H9 (cell line): ENCODE results near the gene HS1BP3. TPM values are rescaled to one million over a fixed set of nuclear protein-coding genes. Genes with fewer than 3 reads are reported as not detected.

Source experiments
- DNase-seq: peaks from one replicate; pipeline ENCODE4 v3.0.0-alpha.2; 2017
- H2AFZ ChIP-seq: one replicate; pipeline ENCODE4 v1.6.1; 2013; ENCODE audit warnings: mild to moderate bottlenecking, low read length, control low read depth, moderate library complexity
- H2AK5ac ChIP-seq: 2 replicates; pipeline ENCODE4 v1.6.1; 2013; ENCODE audit warnings: low read length, control low read depth, mixed read lengths; ENCODE audit not compliant: insufficient read length
- H2BK120ac ChIP-seq: one replicate; pipeline ENCODE4 v1.6.1; 2013; ENCODE audit warnings: low read depth, mild to moderate bottlenecking, low read length, control low read depth, inconsistent platforms; ENCODE audit not compliant: poor library complexity, severe bottlenecking
- H2BK12ac ChIP-seq: 2 replicates; pipeline ENCODE4 v1.6.1; 2013; ENCODE audit warnings: low read length, control low read depth, mixed read lengths, low read depth; ENCODE audit not compliant: insufficient read length
- H2BK15ac ChIP-seq: 2 replicates; pipeline ENCODE4 v1.6.1; 2013; ENCODE audit warnings: low read depth, low read length, control low read depth
- H2BK20ac ChIP-seq: one replicate; pipeline ENCODE4 v1.6.1; 2013; ENCODE audit warnings: low read depth, mild to moderate bottlenecking, low read length, control low read depth, inconsistent platforms; ENCODE audit not compliant: poor library complexity, severe bottlenecking
- H2BK5ac ChIP-seq: 2 replicates; pipeline ENCODE4 v1.6.1; 2013; ENCODE audit warnings: low read length, control low read depth, mixed read lengths; ENCODE audit not compliant: insufficient read length
- H3K14ac ChIP-seq: 2 replicates; pipeline ENCODE4 v1.6.1; 2013; ENCODE audit warnings: low read length, control low read depth; ENCODE audit not compliant: insufficient read depth
- H3K18ac ChIP-seq: 2 replicates; pipeline ENCODE4 v1.6.1; 2013; ENCODE audit warnings: low read depth, mild to moderate bottlenecking, mixed read lengths, low read length, control low read depth; ENCODE audit not compliant: insufficient read length
- H3K23ac ChIP-seq: 2 replicates; pipeline ENCODE4 v1.6.1; 2013; ENCODE audit warnings: low read length, control low read depth, mixed read lengths, low read depth; ENCODE audit not compliant: insufficient read length
- H3K23me2 ChIP-seq: 2 replicates; pipeline ENCODE4 v1.6.1; 2013; ENCODE audit warnings: low read depth, mild to moderate bottlenecking, mixed read lengths, low read length, control low read depth; ENCODE audit not compliant: insufficient read length, poor library complexity, severe bottlenecking
- H3K27ac ChIP-seq: 2 replicates; pipeline ENCODE4 v1.5.1; 2013; ENCODE audit warnings: low read length, control low read depth, mixed read lengths, low read depth; ENCODE audit not compliant: insufficient read length
- H3K27me3 ChIP-seq: 2 replicates; pipeline ENCODE4 v1.6.1; 2013; ENCODE audit warnings: low read length, control low read depth, inconsistent platforms; ENCODE audit not compliant: insufficient read depth
- H3K4ac ChIP-seq: 2 replicates; pipeline ENCODE4 v1.6.1; 2013; ENCODE audit warnings: low read depth, mild to moderate bottlenecking, control low read depth, inconsistent platforms, low read length, moderate library complexity
- H3K4me1 ChIP-seq: 2 replicates; pipeline ENCODE4 v1.6.1; 2013; ENCODE audit warnings: low read length, control low read depth, inconsistent platforms; ENCODE audit not compliant: insufficient read depth
- H3K4me2 ChIP-seq: 2 replicates; pipeline ENCODE4 v1.6.1; 2013; ENCODE audit warnings: low read length, control low read depth, mixed read lengths; ENCODE audit not compliant: insufficient read length, insufficient read depth
- H3K56ac ChIP-seq: 2 replicates; pipeline ENCODE4 v1.6.1; 2013; ENCODE audit warnings: low read depth, mild to moderate bottlenecking, mixed read lengths, low read length, control low read depth; ENCODE audit not compliant: insufficient read length
- H3K79me1 ChIP-seq: 2 replicates; pipeline ENCODE4 v1.6.1; 2013; ENCODE audit warnings: low read depth, mild to moderate bottlenecking, moderate library complexity, low read length, control low read depth, inconsistent platforms; ENCODE audit not compliant: insufficient read depth, poor library complexity, severe bottlenecking
- H3K79me2 ChIP-seq: 2 replicates; pipeline ENCODE4 v1.6.1; 2013; ENCODE audit warnings: low read length, control low read depth, inconsistent platforms; ENCODE audit not compliant: insufficient read depth
- H3K9ac ChIP-seq: 2 replicates; pipeline ENCODE4 v1.6.1; 2013; ENCODE audit warnings: low read length, control low read depth, mixed read lengths; ENCODE audit not compliant: insufficient read length; ENCODE audit errors: extremely low read depth
- H3K9me3 ChIP-seq: one replicate; pipeline ENCODE4 v1.6.1; 2013; ENCODE audit warnings: low read depth, low read length, inconsistent platforms; ENCODE audit not compliant: control insufficient read depth
- H3T11ph ChIP-seq: one replicate; pipeline ENCODE4 v1.6.1; 2013; ENCODE audit warnings: mild to moderate bottlenecking, low read length, control low read depth, inconsistent platforms
- H4K20me1 ChIP-seq: one replicate; pipeline ENCODE4 v1.6.1; 2013; ENCODE audit not compliant: control insufficient read depth, insufficient read length, insufficient read depth
- H4K5ac ChIP-seq: 2 replicates; pipeline ENCODE4 v1.6.1; 2013; ENCODE audit warnings: low read depth, mild to moderate bottlenecking, mixed read lengths, low read length, control low read depth; ENCODE audit not compliant: insufficient read length
- H4K8ac ChIP-seq: replicated peaks from 2 replicates; pipeline ENCODE4 v1.6.1; 2013; ENCODE audit warnings: low read length, control low read depth, mixed read lengths, low read depth; ENCODE audit not compliant: insufficient read length
- H4K91ac ChIP-seq: 2 replicates; pipeline ENCODE4 v1.6.1; 2013; ENCODE audit warnings: low read depth, mild to moderate bottlenecking, moderate library complexity, mixed read lengths, low read length, control low read depth; ENCODE audit not compliant: insufficient read length
- H3K27ac Mint-ChIP-seq, 3 experiments: 2 replicates in 2 of 3; 3 replicates in 1 of 3; pipeline ENCODE4 v1.8.0; 2020 to 2021; ENCODE audit warnings: mixed read lengths in 3 of 3, mild to moderate bottlenecking in 1 of 3, moderate library complexity in 1 of 3
- H3K27me3 Mint-ChIP-seq: 2 replicates; pipeline ENCODE4 v1.8.0; 2021; ENCODE audit warnings: low read depth, mild to moderate bottlenecking, moderate library complexity, mixed read lengths
- H3K36me3 Mint-ChIP-seq, 3 experiments: 2 replicates in 2 of 3; 3 replicates in 1 of 3; pipeline ENCODE4 v1.8.0; 2020 to 2021; ENCODE audit warnings: low read depth in 3 of 3, mixed read lengths in 3 of 3; ENCODE audit not compliant: insufficient read depth in 1 of 3
- H3K4me1 Mint-ChIP-seq, 2 experiments: 2 replicates each; pipeline ENCODE4 v1.8.0; 2020; ENCODE audit warnings: mixed read lengths in 2 of 2
- H3K4me3 Mint-ChIP-seq, 2 experiments: 2 replicates in 1 of 2; 3 replicates in 1 of 2; pipeline ENCODE4 v1.8.0; 2020 to 2021; ENCODE audit warnings: mild to moderate bottlenecking in 2 of 2, mixed read lengths in 2 of 2, moderate library complexity in 1 of 2
- H3K9me3 Mint-ChIP-seq, 2 experiments: 2 replicates in 1 of 2; 3 replicates in 1 of 2; pipeline ENCODE4 v1.8.0; 2020; ENCODE audit warnings: mild to moderate bottlenecking in 2 of 2, mixed read lengths in 2 of 2, moderate library complexity in 1 of 2
- WGBS: extraction: QIAGEN DNeasy Blood & Tissue Kit; methylation state at CpG from one replicate; pipeline ENCODE4 v1.1.7; 2013; ENCODE audit warnings: missing lambda C conversion rate, low lambda C conversion rate, mixed read lengths; ENCODE audit not compliant: insufficient read length; ENCODE audit errors: extremely low coverage; 5-methylcytosine and 5-hydroxymethylcytosine counted together
- total RNA-seq: library from RNA; stranded (reverse); gene quantifications from 2 replicates; pipeline ENCODE4 v1.2.1, GENCODE V29; 2021
- TF ChIP-seq, protein P1 (sequence below): fragments of 200-600 bp; sonication (generic); conservative IDR thresholded peaks from 3 replicates; pipeline ENCODE4 v1.8.0; 2021; ENCODE audit warnings: antibody characterized with exemption, mild to moderate bottlenecking

HS1BP3 gene
- total RNA-seq, 1 experiment from 2014 or later, result 11.1 TPM

DNA sequence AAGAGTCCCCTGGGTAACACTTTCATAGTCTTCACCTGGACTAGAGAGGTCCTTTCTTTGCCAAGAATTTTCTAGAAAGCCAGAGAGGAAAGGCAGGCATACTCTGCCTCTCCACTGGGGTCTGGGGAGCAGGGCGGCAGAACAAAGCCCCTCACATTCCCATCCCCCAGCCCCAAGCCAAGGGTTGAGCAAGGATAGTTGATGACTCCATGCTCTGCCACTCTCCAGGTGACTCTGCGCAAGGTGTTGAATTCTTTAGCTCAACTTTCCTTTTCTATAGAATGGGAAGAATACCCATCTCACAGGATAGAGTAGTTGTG, 13.1 kb upstream of the HS1BP3 start:
- H4K91ac ChIP-seq, result no peak overlapping the region
- no peak overlapping the region for H2BK120ac ChIP-seq
- peaks cover 7 to 35% of the 10 kb centered on the region in 2 experiments for H3K4me1 Mint-ChIP-seq
- H3K14ac ChIP-seq, result no peak overlapping the region
- no peaks in the 10 kb centered on the region for H3K9me3 ChIP-seq
- H3K56ac ChIP-seq, result no peak overlapping the region
- no peak overlapping the region for H3K23ac ChIP-seq
- no peaks in the 10 kb centered on the region for H3K79me2 ChIP-seq
- H2AFZ ChIP-seq, result no peak overlapping the region
- H3K9me3 Mint-ChIP-seq, result peaks cover 0 to 2% of the 10 kb centered on the region in 2 experiments; a peak in 1 of 5 replicates
- peaks cover 63% of the 10 kb centered on the region for H3K27me3 ChIP-seq
- H3K27ac ChIP-seq, result no peak overlapping the region
- H3K4me3 Mint-ChIP-seq, result no peak overlapping the region
- no peak overlapping the region for H3K4ac ChIP-seq
- H3K23me2 ChIP-seq, result peaks cover 18% of the 10 kb centered on the region
- no peak overlapping the region for H4K5ac ChIP-seq
- H3K79me1 ChIP-seq, result no peaks in the 10 kb centered on the region
- H3T11ph ChIP-seq, result no peak overlapping the region
- DNase-seq, result no peak
- no peak overlapping the region for H2BK5ac ChIP-seq
- no peak overlapping the region for H4K8ac ChIP-seq
- H3K27ac Mint-ChIP-seq, result no peak overlapping the region
- TF ChIP-seq, protein P1, sequence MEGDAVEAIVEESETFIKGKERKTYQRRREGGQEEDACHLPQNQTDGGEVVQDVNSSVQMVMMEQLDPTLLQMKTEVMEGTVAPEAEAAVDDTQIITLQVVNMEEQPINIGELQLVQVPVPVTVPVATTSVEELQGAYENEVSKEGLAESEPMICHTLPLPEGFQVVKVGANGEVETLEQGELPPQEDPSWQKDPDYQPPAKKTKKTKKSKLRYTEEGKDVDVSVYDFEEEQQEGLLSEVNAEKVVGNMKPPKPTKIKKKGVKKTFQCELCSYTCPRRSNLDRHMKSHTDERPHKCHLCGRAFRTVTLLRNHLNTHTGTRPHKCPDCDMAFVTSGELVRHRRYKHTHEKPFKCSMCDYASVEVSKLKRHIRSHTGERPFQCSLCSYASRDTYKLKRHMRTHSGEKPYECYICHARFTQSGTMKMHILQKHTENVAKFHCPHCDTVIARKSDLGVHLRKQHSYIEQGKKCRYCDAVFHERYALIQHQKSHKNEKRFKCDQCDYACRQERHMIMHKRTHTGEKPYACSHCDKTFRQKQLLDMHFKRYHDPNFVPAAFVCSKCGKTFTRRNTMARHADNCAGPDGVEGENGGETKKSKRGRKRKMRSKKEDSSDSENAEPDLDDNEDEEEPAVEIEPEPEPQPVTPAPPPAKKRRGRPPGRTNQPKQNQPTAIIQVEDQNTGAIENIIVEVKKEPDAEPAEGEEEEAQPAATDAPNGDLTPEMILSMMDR, result no peak
- H3K4me2 ChIP-seq, result no peak overlapping the region
- H3K4me1 ChIP-seq, result no peaks in the 10 kb centered on the region
- H4K20me1 ChIP-seq, result no peaks in the 10 kb centered on the region
- no peak overlapping the region for H2AK5ac ChIP-seq
- no peak overlapping the region for H3K18ac ChIP-seq
- no peak overlapping the region for H2BK20ac ChIP-seq
- no peak overlapping the region for H2BK12ac ChIP-seq
- H3K9ac ChIP-seq, result no peak overlapping the region
- no CpG with 5 or more reads among the region's 2 CpGs for WGBS
- H2BK15ac ChIP-seq, result no peak overlapping the region
- no peaks in the 10 kb centered on the region for H3K36me3 Mint-ChIP-seq
- peaks cover 96% of the 10 kb centered on the region for H3K27me3 Mint-ChIP-seq
